SK-N-MC (cell line): ENCODE measurements around the gene SLC35E1.
A peak's percentile ranks its signal among the peaks of the same experiment; 100 is the strongest.

ENCODE experiments used
- DNase-seq: peaks from one replicate; pipeline ENCODE4 v3.0.0-alpha.2; 2011; ENCODE audit warnings: low read depth, low spot score
- H3K27ac ChIP-seq: fragments of 200-600 bp; sonication (generic); 2 replicates; pipeline ENCODE4 v1.5.1; 2016; ENCODE audit warnings: mixed run types
- H3K36me3 ChIP-seq: fragments of 200-600 bp; sonication (generic); 2 replicates; pipeline ENCODE4 v1.6.1; 2017; ENCODE audit warnings: antibody characterized with exemption, low read length, mixed read lengths; ENCODE audit not compliant: insufficient read depth
- H3K4me3 ChIP-seq: fragments of 200-600 bp; sonication (generic); 2 replicates; pipeline ENCODE4 v1.5.1; 2016
- H3K9ac ChIP-seq: fragments of 200-600 bp; sonication (generic); 2 replicates; pipeline ENCODE4 v1.8.0; 2017; ENCODE audit warnings: mixed run types, mixed read lengths; ENCODE audit not compliant: insufficient read length
- H3K9me3 ChIP-seq: fragments of 200-600 bp; sonication (generic); 2 replicates; pipeline ENCODE4 v1.6.1; 2017; ENCODE audit warnings: low read depth, mild to moderate bottlenecking, antibody characterized with exemption, low read length, moderate library complexity, mixed read lengths
- EZH2 ChIP-seq: fragments of 200-600 bp; sonication (generic); IDR thresholded peaks from one replicate; pipeline ENCODE4 v1.6.1; 2017; ENCODE audit warnings: antibody characterized with exemption
- FOXP2 ChIP-seq: optimal IDR thresholded peaks from 2 replicates; pipeline ENCODE3; 2011; ENCODE audit warnings: mild to moderate bottlenecking, moderate library complexity; ENCODE audit not compliant: insufficient read depth; ENCODE audit errors: extremely low read length, control extremely low read depth
- POLR2AphosphoS5 ChIP-seq: IDR thresholded peaks from 2 replicates; pipeline ENCODE4 v1.6.1; 2012; ENCODE audit warnings: mild to moderate bottlenecking, low read depth, low read length, borderline replicate concordance

The SLC35E1 gene

DNA sequence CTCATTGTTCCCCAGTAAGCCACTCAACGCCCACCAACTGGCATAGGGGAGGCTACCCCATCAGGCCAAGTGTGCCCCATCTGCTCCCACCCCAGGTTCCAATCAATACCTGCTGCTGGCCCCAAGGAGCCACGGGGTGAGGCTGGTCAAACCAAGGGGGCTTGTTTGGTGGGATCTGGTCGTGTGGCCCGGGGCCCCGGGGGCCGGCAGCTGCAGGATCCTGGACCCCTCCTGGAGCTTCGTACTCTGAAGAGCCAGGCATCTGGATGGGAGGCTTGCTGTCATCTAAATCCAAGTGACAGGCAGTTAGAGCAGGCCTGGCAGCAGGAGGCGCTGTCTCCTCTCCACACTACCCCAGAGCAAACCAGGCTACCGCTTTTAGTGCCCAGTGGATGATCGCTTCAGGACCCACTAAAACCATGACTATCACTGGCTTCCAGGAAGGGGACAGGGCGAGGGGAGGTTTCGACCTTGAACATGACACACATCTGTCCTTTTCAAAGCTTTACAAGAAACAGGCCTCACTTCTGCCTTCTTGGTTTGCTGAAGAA, 44.2 kb downstream of the SLC35E1 start:
- Histone ChIP-seq H3K9me3 (no peaks in the 10 kb centered on the region), H3K27ac (no peak overlapping the region), H3K36me3 (peaks cover 93% of the 10 kb centered on the region), H3K4me3 (no peak overlapping the region), H3K9ac (no peak overlapping the region)
- TF ChIP-seq FOXP2 (no peak), POLR2AphosphoS5 (no peak), EZH2 (no peak)
- no peak for DNase-seq

DNA sequence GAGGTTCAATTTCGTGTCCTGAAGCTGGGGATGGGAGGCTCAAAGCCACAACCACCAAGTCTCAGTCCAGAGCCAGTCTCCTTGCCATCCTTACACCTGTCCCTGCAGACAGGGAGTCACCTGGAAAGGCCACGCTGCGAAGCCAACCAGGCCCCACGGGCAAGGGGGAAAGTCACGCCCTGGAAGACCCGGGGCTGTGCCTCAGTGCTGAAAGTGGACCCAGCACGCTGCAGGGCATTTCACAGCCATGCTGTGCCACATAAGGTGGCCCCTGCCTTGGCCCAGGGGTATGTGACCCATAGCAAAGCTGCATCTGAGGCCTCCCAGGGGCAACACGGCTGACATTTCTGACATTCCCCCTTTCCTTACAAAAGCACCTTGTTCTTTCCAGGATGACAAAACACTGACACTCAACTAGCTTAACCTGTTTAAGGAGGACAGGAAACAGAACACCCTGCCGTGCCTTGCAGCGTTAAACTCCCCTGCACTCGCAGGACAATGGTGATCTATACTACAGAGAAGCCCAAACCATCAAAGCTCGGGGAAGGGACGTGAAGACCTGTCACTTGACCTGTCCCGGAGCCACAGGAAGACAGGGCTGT, 44.8 kb downstream of the SLC35E1 start:
- DNase-seq, result no peak
- Histone ChIP-seq H3K4me3 (no peak overlapping the region), H3K27ac (no peak overlapping the region), H3K9ac (no peak overlapping the region), H3K36me3 (peaks cover 93% of the 10 kb centered on the region), H3K9me3 (no peaks in the 10 kb centered on the region)
- TF ChIP-seq POLR2AphosphoS5, result no peak
- no peak for TF ChIP-seq FOXP2
- no peak for TF ChIP-seq EZH2

DNA sequence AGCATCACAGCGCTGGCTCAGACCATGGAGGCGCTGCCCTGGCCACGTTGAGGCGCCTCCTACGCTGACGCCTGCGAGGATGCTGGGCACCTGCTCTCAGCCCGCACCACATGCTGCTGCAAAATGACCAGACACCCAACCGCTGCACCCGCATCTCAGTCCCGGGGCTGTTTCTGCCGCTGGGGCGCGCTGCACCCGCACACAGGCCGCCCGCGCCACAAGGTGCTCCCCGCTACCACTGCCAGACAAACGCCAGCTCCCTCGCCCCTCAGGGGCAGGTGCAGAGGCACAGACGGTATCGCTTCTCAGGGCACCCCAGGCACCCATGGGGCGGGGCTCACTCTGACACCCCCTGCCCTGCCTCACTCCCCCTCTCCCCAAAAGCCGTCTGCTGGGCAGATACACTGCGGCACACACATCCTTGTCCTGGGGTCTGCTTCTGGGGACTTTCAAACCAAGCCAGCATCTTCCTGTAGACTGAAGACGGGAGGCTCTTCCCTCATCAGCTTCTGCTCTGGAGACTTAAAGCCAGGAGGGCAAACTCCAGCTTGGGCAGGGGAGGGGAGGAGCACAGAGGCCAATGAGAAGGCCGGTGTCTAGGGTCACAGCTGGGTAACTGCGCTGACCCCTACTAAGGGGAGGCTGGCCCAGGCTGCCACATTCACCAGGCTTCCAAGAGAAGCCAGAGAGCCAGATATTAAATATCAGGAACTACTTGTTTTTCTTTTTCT, 46.3 kb downstream of the SLC35E1 start:
- Histone ChIP-seq H3K9me3 (no peaks in the 10 kb centered on the region), H3K27ac (no peak overlapping the region), H3K4me3 (no peak overlapping the region), H3K9ac (no peak overlapping the region), H3K36me3 (peaks cover 90% of the 10 kb centered on the region)
- DNase-seq, result no peak
- TF ChIP-seq EZH2, result no peak
- no peak for TF ChIP-seq POLR2AphosphoS5
- TF ChIP-seq FOXP2, result no peak

DNA sequence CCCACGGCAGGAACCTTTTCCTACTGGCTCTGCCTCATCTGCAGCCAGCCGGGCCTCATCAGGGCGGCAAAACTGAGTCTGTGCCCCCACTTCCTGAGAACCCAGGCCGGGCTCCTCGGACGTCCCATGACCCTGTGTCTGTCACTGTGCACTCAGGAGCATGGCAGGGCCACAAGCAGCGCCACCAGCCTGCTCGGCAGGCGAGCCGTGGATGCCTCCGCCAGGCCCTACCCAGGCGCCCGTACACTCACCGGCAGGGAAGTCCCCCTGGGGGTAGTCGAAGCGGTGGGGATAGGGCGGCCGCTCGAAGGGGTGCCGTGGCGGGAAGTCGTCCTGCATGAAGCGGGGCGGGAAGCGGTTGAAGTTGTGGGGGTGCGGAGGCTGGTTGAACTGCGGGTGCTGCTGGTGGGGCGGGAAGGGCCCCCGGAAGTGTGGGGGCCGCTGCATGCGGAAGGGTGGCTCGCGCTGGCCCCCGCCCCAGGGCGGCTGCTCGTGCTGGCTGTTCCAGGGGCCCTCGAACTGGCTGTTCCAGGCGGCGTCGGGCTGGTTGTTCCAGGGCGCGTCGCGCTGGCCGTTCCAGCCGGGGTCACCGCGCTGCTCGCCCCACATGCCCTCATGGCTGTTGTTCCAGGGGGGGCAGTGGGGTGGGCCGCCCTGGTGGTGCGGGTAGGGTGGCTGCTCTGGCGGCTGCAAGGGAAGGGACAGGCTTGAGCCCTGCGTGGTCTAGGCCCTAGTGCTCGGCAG, 47.1 kb downstream of the SLC35E1 start:
- H3K9ac ChIP-seq, result no peak overlapping the region
- H3K9me3 ChIP-seq, result no peaks in the 10 kb centered on the region
- no peak overlapping the region for H3K4me3 ChIP-seq
- TF ChIP-seq EZH2 (no peak), POLR2AphosphoS5 (no peak), FOXP2 (no peak)
- H3K27ac ChIP-seq, result no peak overlapping the region
- H3K36me3 ChIP-seq, result peaks cover 90% of the 10 kb centered on the region
- DNase-seq, result no peak

GRCh38 chr19:16522559-16523377, 49.4 kb downstream of the SLC35E1 start:
- DNase-seq, result no peak

GRCh38 chr19:16521715-16522289, 50.4 kb downstream of the SLC35E1 start:
- Histone ChIP-seq H3K9me3 (no peaks in the 10 kb centered on the region), H3K36me3 (peaks cover 91% of the 10 kb centered on the region), H3K9ac (no peak overlapping the region), H3K27ac (no peak overlapping the region), H3K4me3 (no peak overlapping the region)
- no peak for DNase-seq
- TF ChIP-seq FOXP2 (no peak), POLR2AphosphoS5 (no peak), EZH2 (no peak)

More at GRCh38 chr19:16522559-16523377, 49.4 kb downstream of the SLC35E1 start:
- peaks cover 91% of the 10 kb centered on the region for H3K36me3 ChIP-seq
- no peak overlapping the region for H3K9ac ChIP-seq
- no peak for TF ChIP-seq EZH2
- no peak for TF ChIP-seq FOXP2
- no peak for TF ChIP-seq POLR2AphosphoS5
- no peak overlapping the region for H3K4me3 ChIP-seq
- no peak overlapping the region for H3K27ac ChIP-seq
- H3K9me3 ChIP-seq, result no peaks in the 10 kb centered on the region

- H3K9ac ChIP-seq, result no peak overlapping the region
- no peak overlapping the region for H3K27ac ChIP-seq
- no peak for DNase-seq
- no peaks in the 10 kb centered on the region for H3K9me3 ChIP-seq
- H3K36me3 ChIP-seq, result peaks cover 91% of the 10 kb centered on the region
- TF ChIP-seq POLR2AphosphoS5 (peak; percentile 51; the same call in 1 of the 2 replicates), FOXP2 (no peak), EZH2 (no peak)
- H3K4me3 ChIP-seq, result no peak overlapping the region
Observed at GRCh38 chr19:16520986-16521624, 51.1 kb downstream of the SLC35E1 start.
